Activated T-cell treated with anti-CD3 and anti-CD28 coated beads, Interleukin-2, amount 50 U/mL, for 72 hours (primary cell): ENCODE measurements around the gene COPE. TPM values are rescaled to one million over a fixed set of nuclear protein-coding genes. Genes with fewer than 3 reads are reported as not detected.

ENCODE experiments used
- ATAC-seq, 2 donors: fragments of 150-1000 bp; cut with Tn5 transposase; replicated peaks in 1 of 2; 2 replicates each; pipeline ENCODE4 v1.10.0; 2021; ENCODE audit warnings: moderate library complexity in 2 of 2, mild to moderate bottlenecking in 1 of 2
- DNase-seq, 2 donors: peaks; one replicate each; pipeline ENCODE4 v3.0.0; 2021 to 2022; ENCODE audit warnings: mixed read lengths in 1 of 2
- H3K27ac Mint-ChIP-seq: one replicate; pipeline ENCODE4 v1.8.0; 2022; ENCODE audit warnings: mild to moderate bottlenecking, moderate library complexity, mixed read lengths
- H3K27me3 Mint-ChIP-seq: one replicate; pipeline ENCODE4 v1.8.0; 2022; ENCODE audit warnings: low read depth, mixed read lengths
- H3K36me3 Mint-ChIP-seq, 2 donors: one replicate each; pipeline ENCODE4 v1.8.0; 2022; ENCODE audit warnings: mixed read lengths in 2 of 2, mild to moderate bottlenecking in 1 of 2; ENCODE audit not compliant: insufficient read depth in 2 of 2
- H3K4me1 Mint-ChIP-seq: one replicate; pipeline ENCODE4 v1.8.0; 2022; ENCODE audit warnings: low read depth, mixed read lengths
- H3K4me3 Mint-ChIP-seq, 2 donors: one replicate each; pipeline ENCODE4 v1.8.0; 2022; ENCODE audit warnings: mild to moderate bottlenecking in 2 of 2, mixed read lengths in 2 of 2, moderate library complexity in 2 of 2
- H3K9me3 Mint-ChIP-seq, 2 donors: one replicate each; pipeline ENCODE4 v1.8.0; 2022; ENCODE audit warnings: mixed read lengths in 2 of 2
- total RNA-seq, 2 donors: library from RNA; stranded (reverse); gene quantifications; one replicate each; pipeline ENCODE4 v1.2.3, GENCODE V29; 2022

Gene COPE
- total RNA-seq, 2 donors from 2014 or later: 191 to 222 TPM

- H3K27me3 Mint-ChIP-seq: peaks cover 15% of the 10 kb centered on the region
- ATAC-seq: no peak
- peaks cover 0 to 3% of the 10 kb centered on the region in 2 donors for H3K36me3 Mint-ChIP-seq
Observed at GRCh38 chr19:18869023-18869618, 50.1 kb downstream of the COPE start.

GRCh38 chr19:18868380-18869022 lies 50.7 kb downstream of the COPE start:
- no peak overlapping the region for H3K27ac Mint-ChIP-seq
- ATAC-seq (no peak), DNase-seq (no peak)
- no peaks in the 10 kb centered on the region for H3K9me3 Mint-ChIP-seq
- peaks cover 20% of the 10 kb centered on the region for H3K4me1 Mint-ChIP-seq
- peaks cover 0 to 3% of the 10 kb centered on the region in 2 donors for H3K36me3 Mint-ChIP-seq
- H3K27me3 Mint-ChIP-seq: peaks cover 15% of the 10 kb centered on the region
- H3K4me3 Mint-ChIP-seq: no peak overlapping the region

More at GRCh38 chr19:18869023-18869618, 50.1 kb downstream of the COPE start:
- no peak overlapping the region for H3K27ac Mint-ChIP-seq
- DNase-seq: no peak
- H3K4me3 Mint-ChIP-seq: no peak overlapping the region
- peaks cover 20% of the 10 kb centered on the region for H3K4me1 Mint-ChIP-seq
- no peaks in the 10 kb centered on the region for H3K9me3 Mint-ChIP-seq

GRCh38 chr19:18867751-18868150 lies 51.4 kb downstream of the COPE start:
- H3K9me3 Mint-ChIP-seq: no peaks in the 10 kb centered on the region
- DNase-seq (no peak), ATAC-seq (no peak)
- H3K27ac Mint-ChIP-seq: no peak overlapping the region
- peaks cover 15% of the 10 kb centered on the region for H3K27me3 Mint-ChIP-seq
- H3K4me3 Mint-ChIP-seq: no peak overlapping the region
- peaks cover 0 to 3% of the 10 kb centered on the region in 2 donors for H3K36me3 Mint-ChIP-seq
- peaks cover 20% of the 10 kb centered on the region for H3K4me1 Mint-ChIP-seq

GRCh38 chr19:18867199-18867598 lies 52.0 kb downstream of the COPE start:
- ATAC-seq (no peak), DNase-seq (no peak)
- Mint-ChIP-seq H3K27me3 (peaks cover 15% of the 10 kb centered on the region), H3K27ac (no peak overlapping the region), H3K36me3 (peaks cover 0 to 3% of the 10 kb centered on the region in 2 donors), H3K4me1 (peaks cover 20% of the 10 kb centered on the region), H3K9me3 (no peaks in the 10 kb centered on the region), H3K4me3 (no peak overlapping the region)

- Mint-ChIP-seq H3K27me3 (peaks cover 13% of the 10 kb centered on the region), H3K4me3 (no peak overlapping the region), H3K9me3 (no peaks in the 10 kb centered on the region), H3K27ac (no peak overlapping the region), H3K36me3 (peaks cover 0 to 3% of the 10 kb centered on the region in 2 donors), H3K4me1 (peaks cover 17% of the 10 kb centered on the region)
- DNase-seq (no peak), ATAC-seq (no peak)
Observed at GRCh38 chr19:18866800-18867123, 52.4 kb downstream of the COPE start.

- Mint-ChIP-seq H3K27me3 (peaks cover 7% of the 10 kb centered on the region), H3K4me1 (peaks cover 11% of the 10 kb centered on the region), H3K27ac (peak overlapping the region; percentile 42), H3K36me3 (peaks cover 0 to 6% of the 10 kb centered on the region in 2 donors), H3K4me3 (no peak overlapping the region), H3K9me3 (no peaks in the 10 kb centered on the region)
- ATAC-seq (peak; percentile 85 to 88), DNase-seq (peak; percentile 69 to 81)
Observed at GRCh38 chr19:18865973-18866799, 53.0 kb downstream of the COPE start.

- H3K36me3 Mint-ChIP-seq: peaks cover 0 to 6% of the 10 kb centered on the region in 2 donors
- no peak overlapping the region for H3K4me3 Mint-ChIP-seq
- peaks cover 5% of the 10 kb centered on the region for H3K4me1 Mint-ChIP-seq
- no peaks in the 10 kb centered on the region for H3K9me3 Mint-ChIP-seq
- no peak overlapping the region for H3K27ac Mint-ChIP-seq
- ATAC-seq (no peak), DNase-seq (no peak)
- no peaks in the 10 kb centered on the region for H3K27me3 Mint-ChIP-seq
Observed at GRCh38 chr19:18865106-18865972, 53.8 kb downstream of the COPE start.

- Mint-ChIP-seq H3K36me3 (peaks cover 0 to 6% of the 10 kb centered on the region in 2 donors), H3K4me1 (peaks cover 5% of the 10 kb centered on the region), H3K27ac (no peak overlapping the region), H3K27me3 (no peaks in the 10 kb centered on the region), H3K9me3 (no peaks in the 10 kb centered on the region), H3K4me3 (no peak overlapping the region)
- DNase-seq (no peak), ATAC-seq (no peak)
Observed at GRCh38 chr19:18863843-18864362, 55.3 kb downstream of the COPE start.

GRCh38 chr19:18862976-18863842 lies 56.0 kb downstream of the COPE start:
- Mint-ChIP-seq H3K36me3 (peaks cover 0 to 6% of the 10 kb centered on the region in 2 donors), H3K9me3 (no peaks in the 10 kb centered on the region), H3K27ac (no peak overlapping the region), H3K4me3 (no peak overlapping the region), H3K4me1 (peaks cover 5% of the 10 kb centered on the region), H3K27me3 (no peaks in the 10 kb centered on the region)
- ATAC-seq (no peak), DNase-seq (no peak)

GRCh38 chr19:18861917-18862316 lies 57.3 kb downstream of the COPE start:
- H3K27ac Mint-ChIP-seq: no peak overlapping the region
- H3K4me3 Mint-ChIP-seq: no peak overlapping the region
- no peak for DNase-seq
- no peak for ATAC-seq
- peaks cover 5% of the 10 kb centered on the region for H3K4me1 Mint-ChIP-seq
- H3K27me3 Mint-ChIP-seq: no peaks in the 10 kb centered on the region
- H3K9me3 Mint-ChIP-seq: no peaks in the 10 kb centered on the region
- peaks cover 2 to 5% of the 10 kb centered on the region in 2 donors for H3K36me3 Mint-ChIP-seq

GRCh38 chr19:18861235-18861634 lies 58.0 kb downstream of the COPE start:
- Mint-ChIP-seq H3K4me1 (peaks cover 2% of the 10 kb centered on the region), H3K4me3 (no peak overlapping the region), H3K36me3 (peaks cover 2 to 3% of the 10 kb centered on the region in 2 donors), H3K27me3 (no peaks in the 10 kb centered on the region), H3K27ac (no peak overlapping the region), H3K9me3 (no peaks in the 10 kb centered on the region)
- no peak for ATAC-seq
- DNase-seq: no peak

GRCh38 chr19:18860725-18861124 lies 58.5 kb downstream of the COPE start:
- ATAC-seq (no peak), DNase-seq (no peak)
- Mint-ChIP-seq H3K27me3 (no peaks in the 10 kb centered on the region), H3K4me1 (no peaks in the 10 kb centered on the region), H3K36me3 (peaks cover 2 to 3% of the 10 kb centered on the region in 2 donors), H3K9me3 (no peaks in the 10 kb centered on the region), H3K4me3 (no peak overlapping the region), H3K27ac (no peak overlapping the region)
